Effector memory CD8-positive, alpha-beta T cell (primary cell): Measurements from ENCODE around the gene KCNIP3.

Source experiments
- ATAC-seq: fragments of 150-1000 bp; cut with Tn5 transposase; replicated peaks from 2 replicates; pipeline ENCODE4 v1.10.0; 2021; ENCODE audit warnings: mild to moderate bottlenecking, moderate library complexity
- DNase-seq, 3 experiments: peaks; one replicate each; pipeline ENCODE4 v3.0.0; 2021
- H3K27ac Mint-ChIP-seq, 2 donors: one replicate each; pipeline ENCODE4 v1.8.0; 2022; ENCODE audit warnings: mild to moderate bottlenecking in 2 of 2, mixed read lengths in 2 of 2, moderate library complexity in 2 of 2
- H3K27me3 Mint-ChIP-seq, 2 donors: one replicate each; pipeline ENCODE4 v1.8.0; 2022; ENCODE audit warnings: mixed read lengths in 2 of 2
- H3K36me3 Mint-ChIP-seq: one replicate; pipeline ENCODE4 v1.8.0; 2022; ENCODE audit warnings: mild to moderate bottlenecking, moderate library complexity, mixed read lengths; ENCODE audit not compliant: insufficient read depth
- H3K4me1 Mint-ChIP-seq, 2 donors: one replicate each; pipeline ENCODE4 v1.8.0; 2022; ENCODE audit warnings: low read depth in 2 of 2, mixed read lengths in 2 of 2
- H3K4me3 Mint-ChIP-seq, 2 donors: one replicate each; pipeline ENCODE4 v1.8.0; 2022; ENCODE audit warnings: mild to moderate bottlenecking in 2 of 2, mixed read lengths in 2 of 2, moderate library complexity in 2 of 2
- H3K9me3 Mint-ChIP-seq, 2 donors: one replicate each; pipeline ENCODE4 v1.8.0; 2022; ENCODE audit warnings: mixed read lengths in 2 of 2
- total RNA-seq, 9 experiments: gene quantifications; one replicate each; lab custom pipeline; 2026; lab: John Stamatoyannopoulos, UW

KCNIP3 gene
- total RNA-seq: 0 to 0.33 (median 0.06) reads per million in 9 experiments

- H3K4me3 Mint-ChIP-seq: no peak within 1 kb of the TSS
- peaks cover 0 to 3% of the 10 kb centered on the region in 2 donors for H3K4me1 Mint-ChIP-seq
- H3K27me3 Mint-ChIP-seq: peaks cover 4 to 47% of the 10 kb centered on the region in 2 donors
- DNase-seq: no peak
- H3K36me3 Mint-ChIP-seq: no peaks in the 10 kb centered on the region
- ATAC-seq: no peak
- H3K27ac Mint-ChIP-seq: no peak within 1 kb of the TSS
- peaks cover 0 to 1% of the 10 kb centered on the region in 2 donors for H3K9me3 Mint-ChIP-seq
Measured at GRCh38 chr2:95296880-95297487, at the start of gene KCNIP3. TSS of gene KCNIP3 (plus strand) at chr2:95297347. CDS start at chr2:95297439, 92 bp downstream.

DNA sequence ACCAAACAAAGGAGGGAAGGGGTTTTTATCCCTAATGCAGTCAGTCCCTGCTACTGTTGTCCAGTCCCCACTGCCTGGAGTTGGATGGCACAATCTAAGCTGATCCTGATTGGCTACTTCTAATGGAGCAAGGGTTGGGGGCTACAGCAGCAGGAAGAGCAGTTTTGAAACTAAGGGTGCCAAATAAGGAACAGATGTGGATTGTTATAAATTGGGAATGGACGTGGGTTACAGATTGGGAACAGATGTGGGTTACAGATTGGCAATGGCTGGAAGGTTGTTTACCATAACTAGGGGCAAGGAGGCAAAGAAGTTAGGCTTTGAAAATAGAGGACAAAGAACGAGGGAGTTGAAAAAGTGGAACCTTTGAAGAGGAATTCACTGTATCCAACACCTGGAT is 38.9 kb upstream of the KCNIP3 start:
- Mint-ChIP-seq H3K4me1 (no peaks in the 10 kb centered on the region), H3K4me3 (no peak overlapping the region), H3K27ac (no peak overlapping the region), H3K36me3 (peaks cover 3% of the 10 kb centered on the region), H3K9me3 (peaks cover 9 to 21% of the 10 kb centered on the region in 2 donors), H3K27me3 (peaks cover 14 to 16% of the 10 kb centered on the region in 2 donors)
- DNase-seq (no peak), ATAC-seq (no peak)

DNA sequence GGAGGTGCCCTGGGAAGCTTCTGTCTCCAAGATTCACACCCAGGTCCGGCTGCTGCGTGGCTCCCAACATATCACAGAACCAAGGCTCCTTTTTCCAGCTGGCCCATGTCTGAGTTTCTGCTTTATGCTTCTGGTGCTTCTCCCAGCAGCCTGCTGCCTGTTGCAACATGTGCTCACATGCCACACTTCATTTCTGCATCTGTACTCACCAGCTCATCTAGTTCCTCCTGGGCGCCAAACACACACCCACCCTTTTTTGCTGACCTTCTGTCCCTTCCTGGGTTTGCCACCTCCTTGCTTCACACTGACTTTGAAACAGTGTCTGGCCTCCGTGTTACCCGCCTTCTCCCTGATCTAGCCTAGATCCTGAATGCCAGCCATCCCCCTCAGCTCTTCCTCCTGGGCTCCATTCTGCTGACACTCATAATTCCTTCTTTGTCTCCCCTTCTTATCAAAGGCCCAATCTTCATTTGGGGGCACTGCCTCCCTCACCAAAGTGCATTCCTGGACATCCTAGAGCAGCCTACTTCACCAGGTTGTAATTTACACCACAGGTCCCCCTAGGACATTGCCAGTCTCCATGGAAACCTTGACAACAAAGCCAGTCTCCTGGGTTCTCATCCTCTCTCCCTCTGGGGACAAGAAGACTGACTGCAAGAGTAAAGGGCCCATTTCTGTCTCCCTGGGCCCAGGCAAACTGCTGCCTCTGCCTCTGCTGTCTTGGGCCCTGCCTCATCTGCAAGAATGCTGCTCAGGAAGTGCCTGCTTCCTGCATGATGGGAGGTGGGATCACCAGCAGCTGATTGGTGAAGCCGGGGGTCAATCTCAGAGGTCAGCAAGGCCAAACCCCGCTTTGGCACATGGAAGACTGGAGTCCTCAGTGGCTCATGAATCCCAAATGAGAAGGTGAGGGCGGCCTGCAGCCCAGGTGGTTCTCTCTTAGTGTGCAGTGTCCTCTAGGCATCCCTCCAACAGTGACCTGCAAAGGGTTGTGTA is 36.8 kb upstream of the KCNIP3 start:
- Mint-ChIP-seq H3K4me1 (no peaks in the 10 kb centered on the region), H3K27me3 (peaks cover 14 to 25% of the 10 kb centered on the region in 2 donors), H3K27ac (no peak overlapping the region), H3K36me3 (peaks cover 3% of the 10 kb centered on the region), H3K9me3 (peaks cover 6 to 21% of the 10 kb centered on the region in 2 donors), H3K4me3 (no peak overlapping the region)
- DNase-seq: no peak
- ATAC-seq: no peak

- Mint-ChIP-seq H3K9me3 (peaks cover 6 to 12% of the 10 kb centered on the region in 2 donors), H3K36me3 (peaks cover 3% of the 10 kb centered on the region), H3K27me3 (peaks cover 14 to 37% of the 10 kb centered on the region in 2 donors), H3K4me1 (no peaks in the 10 kb centered on the region), H3K4me3 (no peak overlapping the region), H3K27ac (no peak overlapping the region)
- DNase-seq (no peak), ATAC-seq (no peak)
Measured at GRCh38 chr2:95261602-95262001, 35.5 kb upstream of the KCNIP3 start.

GRCh38 chr2:95262896-95263542 is 34.1 kb upstream of the KCNIP3 start:
- Mint-ChIP-seq H3K4me1 (no peaks in the 10 kb centered on the region), H3K36me3 (peaks cover 3% of the 10 kb centered on the region), H3K27ac (no peak overlapping the region), H3K27me3 (peaks cover 14 to 46% of the 10 kb centered on the region in 2 donors), H3K4me3 (no peak overlapping the region), H3K9me3 (peaks cover 3 to 8% of the 10 kb centered on the region in 2 donors)
- DNase-seq (no peak), ATAC-seq (no peak)

- Mint-ChIP-seq H3K27me3 (peaks cover 6 to 46% of the 10 kb centered on the region in 2 donors), H3K4me3 (no peak overlapping the region), H3K9me3 (peaks cover 3 to 8% of the 10 kb centered on the region in 2 donors), H3K4me1 (no peaks in the 10 kb centered on the region), H3K27ac (no peak overlapping the region), H3K36me3 (peaks cover 3% of the 10 kb centered on the region)
- DNase-seq (no peak), ATAC-seq (no peak)
Measured at GRCh38 chr2:95264624-95265023, 32.5 kb upstream of the KCNIP3 start.

- Mint-ChIP-seq H3K9me3 (peaks cover 2 to 4% of the 10 kb centered on the region in 2 donors), H3K27me3 (peaks cover 4 to 42% of the 10 kb centered on the region in 2 donors), H3K27ac (no peak overlapping the region), H3K4me3 (no peak overlapping the region), H3K36me3 (peaks cover 3% of the 10 kb centered on the region), H3K4me1 (no peaks in the 10 kb centered on the region)
- no peak for DNase-seq
- ATAC-seq: no peak
Measured at GRCh38 chr2:95265182-95265581, 32.0 kb upstream of the KCNIP3 start.

DNA sequence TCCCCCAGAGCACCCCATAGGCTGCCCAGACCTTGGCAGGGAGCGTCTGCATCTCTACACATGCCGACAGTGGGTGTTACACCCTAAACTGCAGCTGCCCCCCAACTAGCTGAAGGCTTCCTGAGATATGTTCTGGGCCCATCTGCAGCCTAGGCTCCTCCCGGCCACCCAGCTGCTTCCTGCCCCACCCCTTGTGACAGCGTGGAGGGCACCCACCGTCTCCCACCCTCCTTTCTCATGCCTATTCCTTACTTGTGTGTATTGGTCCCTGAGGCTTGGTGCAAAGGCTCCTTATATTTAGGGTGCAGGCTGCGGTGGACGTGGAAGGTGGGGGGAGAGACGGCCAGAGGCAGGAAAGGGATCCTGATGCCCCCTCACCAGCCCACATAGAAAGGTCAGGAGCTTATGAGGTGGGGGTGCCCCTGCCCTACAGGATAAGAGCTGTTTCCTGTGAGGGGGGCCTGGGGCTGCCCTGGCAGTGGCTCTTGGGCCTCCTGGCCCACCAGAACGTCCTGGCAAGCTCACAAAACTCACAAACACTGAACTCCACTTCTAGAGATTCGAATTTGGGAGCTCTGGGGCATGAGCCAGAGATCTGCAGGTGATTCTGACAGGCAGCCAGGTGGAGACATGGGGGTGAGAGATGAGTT is 30.2 kb upstream of the KCNIP3 start:
- no peak for DNase-seq
- H3K4me3 Mint-ChIP-seq: no peak overlapping the region
- peaks cover 3% of the 10 kb centered on the region for H3K36me3 Mint-ChIP-seq
- peaks cover 0 to 30% of the 10 kb centered on the region in 2 donors for H3K27me3 Mint-ChIP-seq
- no peak overlapping the region for H3K27ac Mint-ChIP-seq
- no peaks in the 10 kb centered on the region for H3K9me3 Mint-ChIP-seq
- no peaks in the 10 kb centered on the region for H3K4me1 Mint-ChIP-seq
- no peak for ATAC-seq

GRCh38 chr2:95267458-95268210 is 29.5 kb upstream of the KCNIP3 start:
- DNase-seq (no peak), ATAC-seq (no peak)
- no peaks in the 10 kb centered on the region for H3K4me1 Mint-ChIP-seq

DNA sequence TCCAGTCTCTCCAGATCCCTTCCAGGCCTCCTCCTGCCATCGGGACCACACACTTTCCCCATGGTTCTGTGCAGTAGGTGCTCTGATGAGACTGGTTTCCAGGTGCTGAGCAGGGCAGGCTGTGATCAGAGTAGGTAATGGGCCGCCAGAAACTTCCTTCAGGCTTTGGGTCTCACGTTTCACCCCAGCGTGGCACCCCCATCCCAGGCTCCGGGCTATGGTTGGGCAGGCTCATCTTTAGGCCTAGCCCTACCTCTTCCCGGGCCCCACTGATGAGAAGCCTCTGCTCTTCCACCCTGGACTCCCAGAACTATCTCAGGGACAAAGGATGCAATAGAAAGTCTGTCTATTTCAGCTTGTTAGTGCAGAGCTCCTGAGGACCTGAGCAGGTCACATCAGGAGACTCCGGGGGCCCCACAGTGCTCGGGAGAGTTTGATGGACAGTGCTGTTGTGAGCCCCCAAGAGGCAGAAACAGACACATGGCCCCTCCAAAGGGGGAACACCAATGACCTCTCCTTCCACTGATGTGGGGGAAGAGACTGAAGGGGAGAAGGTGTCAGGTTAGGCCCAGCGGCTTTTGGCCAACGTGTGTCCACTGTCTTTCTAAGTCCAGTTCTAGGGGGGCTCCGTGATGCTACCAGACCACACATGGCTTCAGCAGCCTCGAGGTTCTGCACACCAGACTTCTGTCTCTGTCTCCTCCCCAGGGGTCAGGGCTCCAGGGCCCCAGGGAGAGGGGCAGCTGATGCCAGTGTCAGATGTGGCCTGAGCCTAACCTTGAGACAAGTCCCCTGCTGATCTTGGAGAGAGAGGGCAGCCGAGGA is 28.7 kb upstream of the KCNIP3 start:
- H3K4me3 Mint-ChIP-seq: no peak overlapping the region

More at GRCh38 chr2:95267458-95268210, 29.5 kb upstream of the KCNIP3 start:
- no peaks in the 10 kb centered on the region for H3K9me3 Mint-ChIP-seq
- H3K4me3 Mint-ChIP-seq: no peak overlapping the region
- no peak overlapping the region for H3K27ac Mint-ChIP-seq
- peaks cover 3% of the 10 kb centered on the region for H3K36me3 Mint-ChIP-seq
- H3K27me3 Mint-ChIP-seq: peaks cover 0 to 30% of the 10 kb centered on the region in 2 donors

DNA sequence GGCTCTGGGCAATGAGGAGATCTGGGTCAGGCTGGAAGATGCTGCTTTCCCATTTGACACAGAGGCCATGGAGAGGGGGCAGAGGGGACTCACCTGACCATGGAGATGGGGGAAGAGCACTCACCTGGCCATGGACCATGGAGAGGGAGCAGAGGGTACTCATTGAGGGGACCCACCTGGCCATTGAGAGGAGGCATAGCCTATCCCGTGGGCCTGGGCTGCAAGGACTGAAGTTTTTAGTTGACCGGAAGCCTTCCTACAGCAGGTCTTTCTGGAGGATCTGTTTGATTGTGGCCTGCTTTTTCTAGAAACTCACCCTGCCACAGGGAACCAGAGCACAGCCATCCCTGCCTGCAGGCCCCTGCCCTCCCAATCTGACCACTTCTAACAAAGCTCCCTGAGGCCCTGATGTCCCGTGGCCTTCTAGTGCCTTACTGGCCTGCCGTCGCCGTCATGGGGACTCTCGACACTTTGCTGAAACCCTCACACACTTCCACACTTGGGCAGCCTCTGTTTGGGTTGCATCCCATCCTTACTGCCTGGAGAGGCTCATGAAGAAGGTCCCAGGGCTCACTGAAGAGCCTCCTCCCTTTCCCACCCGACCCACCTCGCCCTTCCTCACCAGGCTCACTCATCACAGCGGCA is 28.0 kb upstream of the KCNIP3 start:
- no peak overlapping the region for H3K4me3 Mint-ChIP-seq
- H3K36me3 Mint-ChIP-seq: no peaks in the 10 kb centered on the region
- ATAC-seq (no peak), DNase-seq (no peak)
- H3K27ac Mint-ChIP-seq: no peak overlapping the region
- H3K4me1 Mint-ChIP-seq: no peaks in the 10 kb centered on the region
- no peaks in the 10 kb centered on the region for H3K9me3 Mint-ChIP-seq
- peaks cover 0 to 30% of the 10 kb centered on the region in 2 donors for H3K27me3 Mint-ChIP-seq

More for the DNA sequence above, 28.7 kb upstream of the KCNIP3 start:
- ATAC-seq (no peak), DNase-seq (no peak)
- Mint-ChIP-seq H3K4me1 (no peaks in the 10 kb centered on the region), H3K9me3 (no peaks in the 10 kb centered on the region), H3K36me3 (no peaks in the 10 kb centered on the region), H3K27ac (no peak overlapping the region), H3K27me3 (peaks cover 0 to 30% of the 10 kb centered on the region in 2 donors)
